Fibroblast of skin of abdomen (primary cell): ENCODE results near the gene STPG3.
A peak's percentile ranks its signal among the peaks of the same experiment; 100 is the strongest.

Experiments used
- DNase-seq: peaks from one replicate; pipeline ENCODE4 v3.0.0-alpha.2; 2013

Gene STPG3

DNA sequence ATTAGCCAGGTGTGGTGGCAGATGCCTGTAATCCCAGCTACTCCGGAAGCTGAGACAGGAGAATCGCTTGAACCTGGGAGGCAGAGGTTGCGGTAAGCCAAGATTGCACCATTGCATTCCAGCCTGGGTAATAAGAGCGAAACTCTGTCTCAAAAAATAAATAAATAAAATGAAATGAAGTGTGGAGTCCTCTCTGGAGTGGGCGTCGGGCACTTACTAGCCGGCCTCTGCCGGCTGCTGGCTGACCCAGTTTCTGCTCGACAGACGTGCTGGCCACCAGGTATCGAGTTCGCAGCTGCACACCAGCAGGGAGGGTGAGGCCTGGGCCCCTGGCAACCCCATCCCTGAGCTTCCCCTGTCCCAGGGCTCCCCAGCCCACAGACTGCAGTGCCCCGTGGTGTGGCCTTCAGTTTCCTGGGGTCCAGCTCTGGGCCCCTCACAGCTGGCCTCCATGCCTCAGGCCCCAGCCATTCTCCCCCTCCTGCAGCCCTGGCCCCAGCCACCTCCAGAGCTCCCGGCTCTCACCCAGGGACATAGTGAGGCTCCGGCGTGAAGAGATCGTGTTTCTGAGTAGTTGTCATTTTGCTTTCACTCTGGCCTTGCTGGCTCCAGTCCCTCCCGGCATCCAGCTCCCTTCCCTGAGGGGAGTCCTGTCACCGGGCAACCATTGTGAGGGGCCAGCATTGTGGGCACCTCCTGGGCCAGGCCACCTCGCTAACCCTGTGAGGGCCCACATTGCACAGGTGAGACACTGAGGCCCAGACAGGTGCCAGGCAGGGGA is 3.8 kb upstream of the STPG3 start:
- DNase-seq, result no peak

DNA sequence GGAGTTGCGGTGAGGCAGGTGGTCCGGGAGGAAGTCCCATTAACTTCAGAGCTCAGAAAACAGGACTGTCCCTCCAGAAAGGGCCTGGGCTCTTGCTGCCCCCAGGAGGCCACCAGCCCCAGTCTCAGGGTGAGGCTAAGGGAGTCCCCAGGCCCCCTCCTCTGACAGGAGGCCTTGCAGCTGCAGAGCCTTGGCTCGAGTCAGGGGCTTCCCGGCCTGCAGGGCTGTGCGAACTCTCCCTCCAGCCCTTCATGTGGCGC is 3.2 kb upstream of the STPG3 start:
- no peak for DNase-seq

DNA sequence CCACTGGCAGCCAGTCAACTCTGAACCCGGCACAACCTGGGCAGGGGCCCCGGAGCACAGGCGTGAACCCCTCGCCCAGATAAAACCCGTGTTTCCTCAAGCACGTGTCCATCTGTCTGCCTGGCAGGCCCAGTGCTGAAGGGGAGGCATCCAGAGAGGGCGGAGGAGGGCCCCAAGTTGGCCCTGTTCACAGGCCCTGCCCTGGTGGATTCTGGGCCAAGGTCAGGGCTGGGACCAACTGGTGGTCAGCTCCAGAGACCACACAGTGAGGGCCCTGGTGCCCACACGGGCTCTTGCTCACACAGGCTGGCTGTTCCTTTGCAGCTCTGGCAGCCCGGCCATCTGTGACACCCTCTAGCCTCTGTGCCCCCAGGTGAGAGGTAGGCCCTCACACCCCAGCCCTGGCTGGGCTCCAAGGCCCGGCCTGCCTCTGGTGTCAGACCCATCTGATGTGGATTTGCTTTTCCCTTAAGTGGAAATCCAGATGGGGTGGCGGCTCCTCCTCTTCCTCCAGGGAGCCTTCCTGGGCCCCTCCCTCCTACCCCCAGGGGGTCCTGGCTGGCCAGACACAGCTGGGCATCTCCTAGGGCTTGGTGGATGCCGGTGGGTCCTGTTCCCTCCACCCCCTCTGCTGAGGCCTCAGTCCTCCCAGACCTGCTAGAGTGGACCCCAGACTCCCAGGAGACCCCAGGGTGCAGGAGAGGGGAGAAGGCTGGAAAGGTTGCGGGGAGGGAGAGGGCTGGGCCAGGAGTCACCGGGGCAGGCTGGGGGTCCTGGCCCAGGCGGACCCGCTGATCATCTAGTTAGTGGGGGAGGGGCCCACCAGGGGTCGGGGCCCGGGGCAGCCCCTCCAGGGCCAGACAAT is 525 bp upstream of the STPG3 start:
- DNase-seq, result no peak

DNA sequence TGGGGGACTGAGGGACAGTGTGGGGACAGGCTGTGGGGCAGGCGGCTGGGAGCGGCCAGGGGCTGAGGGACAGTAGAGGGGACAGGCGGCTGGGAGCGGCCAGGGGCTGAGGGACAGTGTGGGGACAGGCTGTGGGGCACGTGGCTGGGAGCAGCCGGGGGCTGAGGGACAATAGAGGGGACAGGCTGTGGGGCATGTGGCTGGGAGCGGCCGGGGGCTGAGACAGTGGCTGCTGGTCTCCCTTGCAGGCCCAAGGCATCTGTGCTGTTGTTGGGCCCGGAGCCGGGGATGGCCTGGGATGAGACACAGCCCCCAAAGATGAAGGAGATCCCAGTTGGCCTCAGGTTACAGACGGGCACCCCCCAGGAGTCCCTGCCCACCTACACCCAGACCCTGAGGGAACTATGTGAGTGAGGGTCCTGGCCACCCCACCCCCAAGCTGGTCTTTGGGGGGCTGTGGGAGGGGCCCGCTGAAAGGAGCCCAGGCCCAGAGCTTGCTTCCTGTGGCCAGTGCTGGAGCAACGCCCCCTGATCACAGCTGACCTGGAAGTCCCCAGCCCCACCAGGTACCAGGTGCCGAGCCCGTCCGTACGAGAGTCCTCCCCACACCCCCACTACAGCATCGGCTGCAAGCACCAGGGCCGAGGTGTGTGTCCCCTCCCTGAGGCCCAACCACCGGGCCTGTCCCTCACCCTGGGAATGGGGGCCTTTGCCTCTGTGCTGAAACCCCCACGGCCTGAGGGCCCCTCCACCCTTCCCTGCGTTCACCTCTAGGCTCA is 593 bp downstream of the STPG3 start:
- DNase-seq, result no peak

DNA sequence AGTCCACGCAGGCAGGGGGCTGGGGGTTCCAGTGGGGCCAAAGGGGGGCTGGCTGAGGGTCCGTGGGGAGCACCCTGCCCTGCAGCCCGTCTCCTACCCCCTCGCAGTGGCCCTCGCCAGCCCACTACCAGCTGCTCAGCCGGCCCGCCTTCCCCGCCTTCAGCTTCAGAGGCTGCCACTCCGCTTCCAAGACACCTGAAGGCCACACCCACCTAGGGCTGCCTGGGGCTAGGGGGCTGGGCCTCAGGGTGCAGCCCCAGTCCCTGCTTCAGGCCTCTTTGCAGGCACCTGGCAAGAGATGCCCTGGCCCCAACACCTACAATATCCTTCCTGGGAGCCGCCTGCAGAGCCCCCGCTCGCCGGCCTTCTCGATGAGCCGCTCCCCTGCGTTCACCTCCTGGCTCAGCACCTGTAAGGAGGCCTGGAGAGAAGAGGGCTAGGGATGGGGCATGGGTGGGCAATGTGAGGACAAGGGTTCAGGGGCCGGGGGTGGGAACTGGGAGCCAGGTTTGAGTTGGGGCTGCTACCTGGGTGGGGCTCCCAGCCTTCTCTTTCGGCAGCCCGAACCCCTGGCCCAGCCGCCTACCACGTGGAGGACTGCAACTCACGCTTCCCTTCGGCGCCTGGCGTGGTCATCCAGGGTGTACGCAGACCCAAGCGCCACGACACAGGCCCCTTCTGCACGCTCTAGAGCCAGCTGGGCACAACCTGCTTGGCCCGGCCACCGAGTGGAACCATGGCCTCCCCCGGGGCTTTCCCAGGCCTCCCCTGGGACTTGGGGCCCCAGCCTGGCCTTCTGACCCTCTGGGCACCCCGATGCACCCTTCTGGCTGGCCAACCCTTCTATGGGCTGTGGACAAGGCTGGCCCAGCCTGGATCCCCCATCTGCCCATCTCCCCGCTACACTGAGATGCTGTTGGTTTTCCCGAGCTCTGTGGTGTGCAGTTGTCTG is 1.7 kb downstream of the STPG3 start:
- no peak for DNase-seq

DNA sequence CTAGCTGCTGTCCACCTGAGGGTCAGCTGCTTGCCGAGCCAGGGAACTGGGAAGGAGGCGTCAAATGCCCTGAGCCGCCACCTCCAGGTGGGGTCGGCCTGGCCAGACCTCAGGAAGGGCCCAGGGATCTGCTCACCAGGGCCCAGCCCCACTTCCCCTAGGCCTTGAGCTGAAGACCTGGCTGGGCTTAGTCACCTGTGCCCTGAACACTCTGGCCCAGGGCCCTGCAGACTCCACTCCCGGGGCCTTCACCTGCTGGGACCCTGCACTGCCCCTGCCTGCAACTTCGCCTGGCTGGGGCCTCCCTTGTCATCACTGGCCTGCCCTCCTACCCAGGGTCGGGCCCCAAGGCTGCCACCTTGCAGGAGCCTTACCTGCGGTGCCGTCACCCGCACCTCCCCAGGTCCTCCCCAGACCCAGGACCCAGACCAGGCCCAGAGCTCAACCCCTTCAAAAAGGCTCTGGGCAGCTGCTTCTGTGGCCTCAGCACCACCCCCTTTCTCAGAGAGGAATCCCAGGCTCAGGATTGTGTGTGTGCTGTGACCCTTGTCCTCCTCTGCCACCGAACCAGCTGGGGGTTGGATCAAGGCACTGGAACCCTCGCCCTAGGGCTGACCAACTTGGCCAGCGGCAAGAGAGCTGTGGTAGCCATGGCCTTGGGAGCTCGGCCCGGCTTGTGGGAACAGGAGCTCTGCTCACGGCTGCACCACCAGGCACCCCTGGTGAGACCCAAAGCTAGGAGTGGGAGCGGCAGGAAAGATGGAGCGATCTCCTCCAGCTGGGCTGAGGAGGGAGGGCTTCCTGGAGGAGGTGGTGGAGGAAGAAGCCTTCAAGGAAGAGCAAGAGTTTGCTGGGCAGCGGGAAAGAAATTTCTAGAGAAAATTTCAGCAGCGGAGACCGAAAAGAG is 2.9 kb downstream of the STPG3 start:
- no peak for DNase-seq

DNA sequence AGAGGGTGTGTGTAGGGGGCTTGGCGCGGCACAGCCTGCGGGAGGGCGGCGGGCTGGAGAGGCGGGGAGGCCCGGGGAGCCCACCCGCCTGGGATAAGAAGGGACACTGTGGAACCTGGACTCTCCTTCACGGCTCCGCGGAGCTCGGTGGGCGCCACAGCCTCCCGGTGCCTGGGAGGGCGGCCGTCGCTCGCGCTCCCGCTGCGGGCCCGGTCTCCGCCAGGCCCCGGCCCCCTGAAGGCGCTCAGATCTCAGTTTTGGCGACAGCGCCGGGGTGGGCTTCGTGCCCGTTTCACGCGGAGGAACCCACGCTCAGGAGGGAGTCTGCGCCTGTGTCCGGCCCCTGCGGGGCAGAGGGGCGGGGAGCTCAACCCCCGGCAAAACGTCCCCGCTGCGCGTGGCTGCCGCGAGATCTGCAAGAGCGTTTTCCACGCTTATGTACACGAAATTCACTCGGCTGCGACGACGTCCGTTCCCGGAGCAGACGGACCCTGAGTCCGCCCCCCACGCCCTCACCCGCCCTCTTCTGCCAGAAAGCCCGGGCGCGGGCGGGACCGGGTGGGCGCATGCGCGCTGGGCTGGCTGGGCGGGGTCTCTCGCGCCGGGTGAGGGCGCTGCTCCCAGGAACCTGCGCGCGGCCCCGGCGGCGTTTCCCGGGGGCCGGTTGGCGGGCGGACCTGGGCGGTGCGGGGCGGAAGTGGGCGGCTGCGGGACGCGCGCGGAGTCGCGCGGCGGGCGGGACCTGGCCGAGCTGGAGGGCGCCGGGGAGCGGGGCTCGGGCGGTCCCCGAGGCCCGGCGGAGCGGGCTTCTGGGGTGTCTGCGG is 3.8 kb downstream of the STPG3 start, which contains the start of gene NELFB:
Gene NELFB, plus strand, starts transcription at position 704 of the 824 bp plus-strand sequence.
- DNase-seq, result peak; percentile 87

DNA sequence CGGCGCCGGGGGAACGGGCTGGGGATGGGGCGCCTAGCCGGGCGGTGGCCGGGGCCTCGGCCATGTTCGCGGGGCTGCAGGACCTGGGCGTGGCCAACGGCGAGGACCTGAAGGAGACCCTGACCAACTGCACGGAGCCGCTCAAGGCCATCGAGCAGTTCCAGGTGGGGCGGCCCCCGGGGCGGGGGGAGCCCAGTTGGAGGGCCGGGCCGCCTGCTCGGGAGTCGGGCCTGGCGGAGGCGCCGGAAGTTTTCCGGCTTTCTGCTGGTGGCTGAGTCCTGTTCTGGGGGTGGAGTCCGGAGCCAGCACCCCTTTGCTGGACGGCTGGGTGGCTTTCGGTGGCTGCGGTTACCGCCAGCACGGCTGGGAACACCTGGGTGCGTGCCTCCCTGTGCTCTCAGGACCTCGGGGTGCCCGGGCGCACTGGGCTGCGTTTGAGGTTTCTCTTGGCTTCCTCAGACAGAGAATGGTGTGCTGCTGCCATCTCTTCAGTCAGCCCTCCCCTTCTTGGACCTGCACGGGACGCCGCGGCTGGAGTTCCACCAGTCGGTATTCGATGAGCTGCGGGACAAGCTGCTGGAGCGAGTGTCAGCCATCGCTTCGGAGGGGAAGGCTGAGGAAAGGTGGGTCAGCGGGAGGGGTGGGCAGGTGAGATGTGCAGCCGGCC is 4.5 kb downstream of the STPG3 start:
- DNase-seq, result no peak

DNA sequence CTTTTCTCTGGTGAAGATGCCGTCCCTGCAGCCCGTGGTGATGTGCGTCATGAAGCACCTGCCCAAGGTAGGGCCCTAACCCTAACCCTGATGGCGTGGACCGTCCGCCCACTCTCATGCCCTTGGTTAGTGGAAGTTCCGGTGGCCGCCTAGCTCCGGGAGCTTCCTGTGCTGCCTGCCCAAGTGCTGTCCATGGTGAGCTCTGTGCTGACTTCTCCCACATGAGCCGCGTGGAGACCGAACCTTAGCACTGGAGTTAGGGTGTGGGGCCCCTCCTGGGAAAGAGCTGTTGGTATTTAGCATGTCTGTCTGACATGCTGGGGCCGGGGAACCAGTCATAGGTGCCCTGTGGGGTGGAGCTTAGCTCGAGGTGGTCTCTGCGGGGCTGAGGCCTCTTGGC is 5.3 kb downstream of the STPG3 start:
- DNase-seq, result no peak

DNA sequence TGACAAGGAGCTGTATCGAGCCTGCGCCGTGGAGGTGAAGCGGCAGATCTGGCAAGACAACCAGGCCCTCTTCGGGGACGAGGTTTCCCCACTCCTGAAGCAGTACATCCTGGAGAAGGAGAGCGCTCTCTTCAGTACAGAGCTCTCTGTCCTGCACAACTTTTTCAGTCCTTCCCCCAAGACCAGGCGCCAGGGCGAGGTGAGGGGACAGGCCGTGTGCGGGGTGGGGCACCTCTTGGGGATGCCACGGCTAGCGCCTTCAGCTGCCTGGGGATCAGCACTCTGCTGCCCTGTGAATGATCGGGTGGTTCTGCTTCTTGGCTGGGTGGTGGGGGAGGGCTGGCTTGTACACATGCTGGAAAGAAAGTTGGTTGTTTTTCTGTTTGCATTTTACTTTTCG is 5.8 kb downstream of the STPG3 start:
- no peak for DNase-seq

DNA sequence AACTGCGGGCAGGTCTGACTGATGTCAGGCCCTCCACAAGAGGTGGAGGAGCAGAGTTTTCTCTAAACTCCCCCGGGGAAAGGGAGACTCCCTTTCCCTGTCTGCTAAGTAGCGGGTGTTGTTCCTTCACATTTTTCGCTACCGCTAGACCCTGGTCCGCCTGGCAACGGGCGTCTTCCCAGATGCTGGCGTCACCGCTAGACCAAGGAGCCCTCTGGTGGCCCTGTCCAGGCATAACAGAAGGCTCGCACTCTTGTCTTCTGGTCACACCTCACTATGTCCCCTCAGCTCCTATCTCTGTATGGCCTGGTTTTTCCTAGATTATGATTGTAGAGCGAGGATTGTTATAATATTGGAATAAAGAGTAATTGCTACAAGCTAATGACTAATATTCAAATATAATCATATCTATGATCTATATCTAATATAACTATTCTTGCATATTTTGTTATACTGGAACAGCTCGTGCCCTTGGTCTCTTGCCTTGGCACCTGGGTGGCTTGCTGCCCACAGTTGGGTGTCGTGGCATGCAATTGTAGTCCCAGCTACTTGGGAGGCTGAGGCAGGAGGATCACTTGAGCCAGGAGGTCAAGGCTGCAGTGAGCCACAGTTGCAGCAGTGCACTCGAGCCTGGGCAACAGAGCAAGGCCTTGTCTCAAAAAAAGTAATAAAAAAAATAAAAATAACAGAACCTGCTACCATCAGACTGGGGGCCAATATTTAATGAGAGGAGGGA is 11.3 kb downstream of the STPG3 start:
- DNase-seq, result peak; percentile 31

DNA sequence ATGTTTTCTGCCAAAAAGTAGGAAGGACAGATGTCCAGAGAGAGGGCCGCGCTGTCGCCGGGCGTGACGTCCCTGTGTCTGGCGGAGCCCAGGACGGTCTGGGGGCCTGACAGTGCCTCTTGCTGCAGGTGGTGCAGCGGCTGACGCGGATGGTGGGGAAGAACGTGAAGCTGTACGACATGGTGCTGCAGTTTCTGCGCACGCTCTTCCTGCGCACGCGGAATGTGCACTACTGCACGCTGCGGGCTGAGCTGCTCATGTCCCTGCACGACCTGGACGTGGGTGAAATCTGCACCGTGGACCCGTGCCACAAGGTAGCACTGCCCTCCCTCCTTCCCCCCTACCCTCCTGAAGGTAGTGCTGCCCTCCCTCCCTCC is 11.8 kb downstream of the STPG3 start:
- no peak for DNase-seq

DNA sequence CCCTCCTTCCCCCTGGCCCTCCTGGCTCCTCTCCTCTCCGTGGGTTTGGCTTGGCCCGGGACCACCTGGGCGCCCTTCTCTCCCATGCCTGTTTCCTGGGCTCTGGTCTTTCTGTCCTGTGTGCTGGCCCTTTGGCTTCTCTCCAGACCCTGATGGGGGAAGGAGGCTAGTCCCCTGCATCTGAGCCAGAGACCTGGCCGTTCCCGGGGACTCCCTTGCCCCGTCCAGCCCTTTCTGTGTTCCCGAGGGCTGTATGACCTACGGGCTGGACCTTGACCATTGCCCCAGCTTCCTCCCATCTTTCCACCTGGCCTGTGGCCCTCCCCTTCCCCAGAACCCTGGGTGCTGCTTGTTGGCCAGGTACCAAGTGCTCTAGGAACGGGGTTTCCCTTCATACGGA is 12.4 kb downstream of the STPG3 start:
- DNase-seq, result no peak

DNA sequence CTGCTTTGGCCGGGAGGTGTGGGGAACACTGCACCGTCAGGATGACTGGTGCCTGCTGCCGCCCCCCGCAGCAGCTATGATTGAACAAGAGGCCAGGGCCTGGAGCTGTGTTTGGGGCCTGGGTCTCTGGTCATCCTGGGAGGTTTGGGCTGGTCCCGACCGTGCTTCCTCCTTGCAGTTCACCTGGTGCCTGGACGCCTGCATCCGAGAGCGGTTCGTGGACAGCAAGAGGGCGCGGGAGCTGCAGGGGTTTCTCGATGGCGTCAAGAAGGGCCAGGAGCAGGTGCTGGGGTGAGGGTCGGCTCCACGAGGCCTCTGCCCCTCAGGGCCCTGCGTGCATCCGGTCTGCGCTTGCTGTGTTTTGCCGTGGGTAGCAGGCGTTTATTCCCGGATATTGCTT is 13.0 kb downstream of the STPG3 start:
- DNase-seq, result no peak

DNA sequence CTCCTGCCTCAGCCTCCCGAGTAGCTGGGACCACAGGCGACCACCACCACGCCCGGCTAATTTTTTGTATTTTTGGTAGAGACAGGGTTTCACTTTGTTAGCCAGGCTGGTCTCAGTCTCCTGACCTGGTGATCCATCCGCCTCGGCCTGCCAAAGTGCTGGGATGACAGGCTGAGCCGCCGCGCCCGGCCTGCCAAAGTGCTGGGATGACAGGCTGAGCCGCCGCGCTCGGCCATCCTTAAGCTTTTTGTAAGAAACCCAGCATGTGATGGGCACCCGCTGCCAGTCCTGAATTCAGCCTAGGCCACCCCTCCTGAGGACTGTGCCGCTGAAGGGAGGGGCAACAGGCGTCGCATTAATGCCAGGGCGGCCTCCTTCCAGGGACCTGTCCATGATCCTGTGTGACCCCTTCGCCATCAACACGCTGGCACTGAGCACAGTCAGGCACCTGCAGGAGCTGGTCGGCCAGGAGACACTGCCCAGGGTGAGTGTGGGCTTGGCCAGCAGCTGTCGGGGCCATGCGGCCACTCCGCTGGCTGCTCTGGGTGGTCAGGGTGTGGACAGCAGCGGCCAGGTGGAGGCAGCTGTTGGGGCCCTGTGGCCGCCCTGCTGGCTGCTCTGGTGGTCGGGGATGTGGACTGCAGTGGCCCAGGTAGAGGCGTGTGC is 14.5 kb downstream of the STPG3 start:
- no peak for DNase-seq

DNA sequence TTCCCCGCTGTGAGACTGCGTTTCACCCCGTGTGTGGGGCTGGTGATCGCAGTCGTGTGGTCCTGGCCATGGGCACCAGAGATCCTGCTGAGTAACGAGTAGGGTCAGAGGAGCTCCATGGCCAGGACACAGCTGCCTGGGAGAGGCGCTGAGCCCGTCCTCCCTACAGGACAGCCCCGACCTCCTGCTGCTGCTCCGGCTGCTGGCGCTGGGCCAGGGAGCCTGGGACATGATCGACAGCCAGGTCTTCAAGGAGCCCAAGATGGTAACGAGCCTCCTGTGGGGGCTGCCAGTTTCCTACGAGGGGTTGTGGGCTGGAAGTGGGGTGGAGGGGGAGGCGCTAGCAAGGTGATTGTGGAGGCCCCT is 15.1 kb downstream of the STPG3 start:
- no peak for DNase-seq

DNA sequence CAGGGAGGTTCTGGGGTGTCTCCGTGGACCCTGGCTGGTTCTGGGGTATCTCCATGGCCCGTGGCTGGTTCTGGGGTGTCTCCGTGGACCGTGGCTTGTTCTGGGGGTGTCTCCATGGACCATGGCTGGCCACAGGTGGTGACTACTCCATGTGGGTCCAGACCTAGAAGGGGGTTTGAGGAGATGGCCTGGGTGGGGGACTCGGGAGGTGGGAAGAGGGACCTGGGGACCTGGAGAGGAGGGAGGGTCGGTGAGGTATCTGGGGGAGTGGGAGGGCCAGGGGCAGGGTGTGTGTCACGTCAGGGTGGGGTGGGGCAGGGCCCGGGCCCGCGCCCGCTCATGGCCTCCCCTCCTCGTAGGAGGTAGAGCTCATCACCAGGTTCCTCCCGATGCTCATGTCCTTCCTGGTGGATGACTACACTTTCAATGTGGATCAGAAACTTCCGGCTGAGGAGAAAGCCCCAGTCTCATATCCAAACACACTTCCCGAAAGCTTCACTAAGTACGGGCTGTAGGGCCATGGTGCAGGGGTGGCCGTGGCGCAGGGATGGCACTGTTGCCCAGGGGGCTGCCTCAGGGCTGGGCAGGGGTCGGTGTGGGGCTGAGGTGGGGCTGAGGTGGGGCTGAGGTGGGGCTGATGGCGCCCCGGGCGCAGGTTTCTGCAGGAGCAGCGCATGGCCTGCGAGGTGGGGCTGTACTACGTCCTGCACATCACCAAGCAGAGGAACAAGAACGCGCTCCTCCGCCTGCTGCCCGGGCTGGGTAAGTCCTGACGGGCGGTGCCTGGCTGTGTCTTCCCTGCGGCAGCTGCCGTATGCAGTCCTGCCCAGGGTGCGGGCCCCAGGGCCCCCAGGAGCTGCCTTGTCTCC is 15.7 kb downstream of the STPG3 start:
- no peak for DNase-seq
